GM18505 (cell line): ENCODE results near the gene FAP.

Experiments
- ATAC-seq: cut with Tn5 transposase; IDR thresholded peaks from one replicate; pipeline ENCODE4 v1.9.1; 2021; ENCODE audit not compliant: unreplicated experiment
- POLR2A ChIP-seq: IDR thresholded peaks from 4 replicates; pipeline ENCODE4 v1.6.1; 2011; ENCODE audit warnings: borderline replicate concordance; ENCODE audit not compliant: insufficient read depth, insufficient read length; ENCODE audit errors: extremely low read depth

FAP gene

GRCh38 chr2:162232027-162232426 is 11.2 kb downstream of the FAP start:
- ATAC-seq: no peak
- no peak for TF ChIP-seq POLR2A

- no peak for TF ChIP-seq POLR2A
- no peak for ATAC-seq
Observed at GRCh38 chr2:162230761-162231160, 12.5 kb downstream of the FAP start.

- TF ChIP-seq POLR2A: no peak
- no peak for ATAC-seq
Observed at GRCh38 chr2:162226836-162227235, 16.4 kb downstream of the FAP start.

GRCh38 chr2:162221064-162221463 is 22.2 kb downstream of the FAP start:
- TF ChIP-seq POLR2A: no peak
- peak; percentile 95 for ATAC-seq

- TF ChIP-seq POLR2A: no peak
- no peak for ATAC-seq
Observed at GRCh38 chr2:162220368-162220767, 22.9 kb downstream of the FAP start.

- TF ChIP-seq POLR2A: no peak
- no peak for ATAC-seq
Observed at GRCh38 chr2:162219426-162219825, 23.8 kb downstream of the FAP start.

GRCh38 chr2:162217598-162217997 is 25.6 kb downstream of the FAP start:
- no peak for TF ChIP-seq POLR2A
- no peak for ATAC-seq

- ATAC-seq: no peak
- TF ChIP-seq POLR2A: no peak
Observed at GRCh38 chr2:162215162-162215561, 28.1 kb downstream of the FAP start.

GRCh38 chr2:162212366-162212765 is 30.9 kb downstream of the FAP start:
- TF ChIP-seq POLR2A: no peak
- ATAC-seq: no peak

GRCh38 chr2:162211732-162212131 is 31.5 kb downstream of the FAP start:
- no peak for ATAC-seq
- no peak for TF ChIP-seq POLR2A

- no peak for TF ChIP-seq POLR2A
- no peak for ATAC-seq
Observed at GRCh38 chr2:162210385-162210784, 32.9 kb downstream of the FAP start.

- no peak for ATAC-seq
- TF ChIP-seq POLR2A: no peak
Observed at GRCh38 chr2:162202203-162202602, 41.0 kb downstream of the FAP start.

GRCh38 chr2:162200636-162201035 is 42.6 kb downstream of the FAP start:
- no peak for ATAC-seq
- no peak for TF ChIP-seq POLR2A

- TF ChIP-seq POLR2A: no peak
- no peak for ATAC-seq
Observed at GRCh38 chr2:162199913-162200312, 43.3 kb downstream of the FAP start.

- TF ChIP-seq POLR2A: no peak
- ATAC-seq: no peak
Observed at GRCh38 chr2:162198239-162198638, 45.0 kb downstream of the FAP start.
